Stomach (tissue), 4 donors: ENCODE measurements around the gene CNGA1.

Experiments
- CTCF ChIP-seq, 7 experiments: fragments of 450-650 bp in 4 of 7; fragments of 200-600 bp in 3 of 7; sonication (generic) in 3 of 7; IDR thresholded peaks; one replicate each; pipeline ENCODE4 v1.5.1; 2016 to 2019; ENCODE audit warnings: antibody characterized with exemption in 7 of 7, control low read depth in 2 of 7, mild to moderate bottlenecking in 1 of 7
- EP300 ChIP-seq: sonication (generic); formaldehyde crosslinking; IDR thresholded peaks from one replicate; pipeline ENCODE4 v1.6.1; 2017; ENCODE audit warnings: antibody characterized with exemption

- no peak for TF ChIP-seq CTCF (IDR thresholded peaks at IDR 0.05)
- TF ChIP-seq EP300 = no peak
Measured at GRCh38 chr4:48047421-48047844, 31.0 kb upstream of the CNGA1 start.
